Loucy (cell line): ENCODE results near the gene DGKI.

ENCODE experiments used
- H2AFZ ChIP-seq: fragments of 200-600 bp; sonication (generic); 2 replicates; pipeline ENCODE4 v1.6.0; 2016; ENCODE audit warnings: antibody characterized with exemption, mild to moderate bottlenecking, low read length, moderate library complexity
- H3F3A ChIP-seq: fragments of 200-600 bp; 2 replicates; pipeline ENCODE4 v1.6.0; 2016; ENCODE audit warnings: antibody characterized with exemption, low read depth, mild to moderate bottlenecking
- H3K27me3 ChIP-seq: fragments of 200-600 bp; sonication (generic); 2 replicates; pipeline ENCODE4 v1.6.1; 2014; ENCODE audit warnings: low read length, mild to moderate bottlenecking; ENCODE audit not compliant: insufficient read depth, poor library complexity, severe bottlenecking
- H3K36me3 ChIP-seq: fragments of 200-600 bp; sonication (generic); 2 replicates; pipeline ENCODE4 v1.6.1; 2016; ENCODE audit warnings: low read length; ENCODE audit not compliant: insufficient read depth
- H3K4me1 ChIP-seq: fragments of 200-600 bp; sonication (generic); 2 replicates; pipeline ENCODE4 v1.5.1; 2014; ENCODE audit warnings: low read length, mild to moderate bottlenecking; ENCODE audit not compliant: insufficient read depth, poor library complexity, severe bottlenecking
- H3K4me2 ChIP-seq: fragments of 200-600 bp; sonication (generic); 2 replicates; pipeline ENCODE4 v1.6.0; 2014; ENCODE audit warnings: antibody characterized with exemption, low read length, low read depth, mild to moderate bottlenecking; ENCODE audit not compliant: poor library complexity, severe bottlenecking
- H3K4me3 ChIP-seq: fragments of 200-600 bp; sonication (generic); 2 replicates; pipeline ENCODE4 v1.5.1; 2014; ENCODE audit warnings: low read length, mild to moderate bottlenecking, mixed read lengths; ENCODE audit not compliant: poor library complexity, severe bottlenecking
- H3K79me2 ChIP-seq: fragments of 200-600 bp; sonication (generic); 2 replicates; pipeline ENCODE4 v1.6.1; 2014; ENCODE audit warnings: low read length; ENCODE audit not compliant: insufficient read depth
- H3K9ac ChIP-seq: fragments of 200-600 bp; sonication (generic); 2 replicates; pipeline ENCODE4 v1.6.0; 2014; ENCODE audit warnings: mild to moderate bottlenecking, low read depth, low read length, moderate library complexity; ENCODE audit not compliant: poor library complexity, severe bottlenecking
- H3K9me2 ChIP-seq: fragments of 200-600 bp; sonication (generic); replicated peaks from 2 replicates; pipeline ENCODE4 v1.6.1; 2016; ENCODE audit warnings: low read depth, low read length, mixed read lengths
- H3K9me3 ChIP-seq: fragments of 200-600 bp; sonication (generic); 2 replicates; pipeline ENCODE4 v1.6.1; 2014; ENCODE audit warnings: mild to moderate bottlenecking, antibody characterized with exemption, low read length, low read depth; ENCODE audit not compliant: insufficient read depth
- H4K20me1 ChIP-seq: fragments of 200-600 bp; sonication (generic); 2 replicates; pipeline ENCODE4 v1.6.0; 2014; ENCODE audit warnings: antibody characterized with exemption, low read length, mild to moderate bottlenecking; ENCODE audit not compliant: insufficient read depth, poor library complexity, severe bottlenecking
- CTCF ChIP-seq: fragments of 200-600 bp; sonication (generic); conservative IDR thresholded peaks from 2 replicates; pipeline ENCODE4 v1.5.1; 2014; ENCODE audit warnings: mild to moderate bottlenecking, antibody characterized with exemption, low read length
- EZH2phosphoT487 ChIP-seq: fragments of 200-600 bp; IDR thresholded peaks from 2 replicates; pipeline ENCODE4 v1.6.1; 2018; ENCODE audit warnings: antibody characterized with exemption, mild to moderate bottlenecking, moderate library complexity, borderline replicate concordance

The DGKI gene

GRCh38 chr7:137695942-137696341, 150.8 kb downstream of the DGKI start:
- Histone ChIP-seq H4K20me1 (no peaks in the 10 kb centered on the region), H3K4me1 (no peaks in the 10 kb centered on the region), H3K9me2 (no peaks in the 10 kb centered on the region), H3K9me3 (no peaks in the 10 kb centered on the region), H3K4me3 (no peak overlapping the region), H3K27me3 (no peaks in the 10 kb centered on the region), H2AFZ (no peak overlapping the region), H3F3A (no peaks in the 10 kb centered on the region), H3K4me2 (no peak overlapping the region), H3K79me2 (no peaks in the 10 kb centered on the region), H3K9ac (no peak overlapping the region), H3K36me3 (no peaks in the 10 kb centered on the region)
- no peak for TF ChIP-seq EZH2phosphoT487
- no peak for TF ChIP-seq CTCF

- no peak overlapping the region for H3K9ac ChIP-seq
- no peaks in the 10 kb centered on the region for H3K79me2 ChIP-seq
- no peaks in the 10 kb centered on the region for H3K36me3 ChIP-seq
- no peak overlapping the region for H2AFZ ChIP-seq
- no peaks in the 10 kb centered on the region for H4K20me1 ChIP-seq
- TF ChIP-seq EZH2phosphoT487 (no peak), CTCF (no peak)
- no peak overlapping the region for H3K4me3 ChIP-seq
- no peaks in the 10 kb centered on the region for H3F3A ChIP-seq
- H3K4me1 ChIP-seq: no peaks in the 10 kb centered on the region
- H3K27me3 ChIP-seq: no peaks in the 10 kb centered on the region
- H3K9me3 ChIP-seq: no peaks in the 10 kb centered on the region
- H3K9me2 ChIP-seq: no peaks in the 10 kb centered on the region
- no peak overlapping the region for H3K4me2 ChIP-seq
Observed at GRCh38 chr7:137695494-137695893, 151.3 kb downstream of the DGKI start.

GRCh38 chr7:137694405-137694804, 152.4 kb downstream of the DGKI start:
- Histone ChIP-seq H3K4me2 (no peak overlapping the region), H2AFZ (no peak overlapping the region), H3K9ac (no peak overlapping the region), H3K9me3 (no peaks in the 10 kb centered on the region), H4K20me1 (no peaks in the 10 kb centered on the region), H3K4me1 (no peaks in the 10 kb centered on the region), H3K79me2 (no peaks in the 10 kb centered on the region), H3K36me3 (no peaks in the 10 kb centered on the region), H3K4me3 (no peak overlapping the region), H3F3A (no peaks in the 10 kb centered on the region), H3K9me2 (no peaks in the 10 kb centered on the region), H3K27me3 (no peaks in the 10 kb centered on the region)
- no peak for TF ChIP-seq CTCF
- no peak for TF ChIP-seq EZH2phosphoT487
